Fibroblast of the aortic adventitia (primary cell): ENCODE data around the gene RSPO4. TPM values are rescaled to one million over a fixed set of nuclear protein-coding genes. Genes with fewer than 3 reads are reported as not detected.

Source experiments
- DNase-seq: peaks from one replicate; pipeline ENCODE4 v3.0.0-alpha.2; 2010; ENCODE audit warnings: low read depth
- H3K4me3 ChIP-seq: 2 replicates; pipeline ENCODE4 v1.5.1; 2011; ENCODE audit warnings: low read depth, mild to moderate bottlenecking, control low read depth, low read length, moderate library complexity
- CTCF ChIP-seq: IDR thresholded peaks from 2 replicates; pipeline ENCODE4 v1.5.1; 2011; ENCODE audit warnings: mild to moderate bottlenecking, low read length, control low read depth, inconsistent platforms; ENCODE audit not compliant: insufficient read depth
- total RNA-seq: library from RNA; depleted of rRNA; stranded (reverse); fragments of >200 nt; gene quantifications from 2 replicates; pipeline ENCODE4 v1.2.3, GENCODE V29; 2012; ENCODE audit warnings: low replicate concordance

RSPO4 gene
- total RNA-seq, 1 donor, result not detected

- H3K4me3 ChIP-seq, result no peak overlapping the region
- no peak for DNase-seq
- no peak for TF ChIP-seq CTCF
These were observed 8.5 kb upstream of the RSPO4 start for GRCh38 chr20:1010659-1011058.

- DNase-seq, result no peak
- H3K4me3 ChIP-seq, result no peak overlapping the region
- TF ChIP-seq CTCF, result no peak
These were observed 3.4 kb upstream of the RSPO4 start for GRCh38 chr20:1005452-1006027.

- DNase-seq, result no peak
- TF ChIP-seq CTCF, result no peak
- H3K4me3 ChIP-seq, result no peak overlapping the region
These were observed 2.0 kb upstream of the RSPO4 start for GRCh38 chr20:1003920-1004697.

- no peak for TF ChIP-seq CTCF
- DNase-seq, result no peak
- H3K4me3 ChIP-seq, result no peak overlapping the region
These were observed 811 bp upstream of the RSPO4 start for GRCh38 chr20:1002682-1003561.

- no peak overlapping the region for H3K4me3 ChIP-seq
- no peak for DNase-seq
- TF ChIP-seq CTCF, result no peak
These were observed 995 bp downstream of the RSPO4 start for GRCh38 chr20:1001116-1001515.

- H3K4me3 ChIP-seq, result no peak overlapping the region
- TF ChIP-seq CTCF, result no peak
- no peak for DNase-seq
These were observed 3.8 kb downstream of the RSPO4 start for GRCh38 chr20:998231-998830.
